Mesodermal cell (in vitro differentiated cells): ENCODE data around the gene DBP.
A peak's percentile ranks its signal among the peaks of the same experiment; 100 is the strongest.
"Not testable (repeated sequence)": the region's sequence is repeated elsewhere in the genome, so short reads cannot be mapped to it uniquely, and the experiment has no call there.

Experiments
- H3K27ac ChIP-seq: 2 replicates; pipeline ENCODE4 v1.7.0; 2013; ENCODE audit warnings: mild to moderate bottlenecking, low read depth, low read length, moderate library complexity; ENCODE audit not compliant: severe bottlenecking
- H3K36me3 ChIP-seq: 2 replicates; pipeline ENCODE4 v1.7.1; 2013; ENCODE audit warnings: mild to moderate bottlenecking, low read length, moderate library complexity; ENCODE audit not compliant: control insufficient read depth, insufficient read depth
- H3K4me1 ChIP-seq: one replicate; pipeline ENCODE4 v1.7.1; 2013; ENCODE audit warnings: mild to moderate bottlenecking, low read length; ENCODE audit not compliant: insufficient read depth, control insufficient read depth, poor library complexity, severe bottlenecking
- H3K4me3 ChIP-seq: 2 replicates; pipeline ENCODE4 v1.7.0; 2013; ENCODE audit warnings: low read length, control low read depth, mild to moderate bottlenecking; ENCODE audit not compliant: insufficient read depth, poor library complexity, severe bottlenecking; ENCODE audit errors: extremely low read depth
- H3K9me3 ChIP-seq: 2 replicates; pipeline ENCODE4 v1.7.1; 2013; ENCODE audit warnings: mild to moderate bottlenecking, low read length, moderate library complexity; ENCODE audit not compliant: control insufficient read depth
- WGBS, 2 experiments: methylation state at CpG; one replicate each; pipeline ENCODE4 v1.1.5; 2013; ENCODE audit warnings: missing lambda C conversion rate in 2 of 2; ENCODE audit not compliant: insufficient coverage in 2 of 2; 5-methylcytosine and 5-hydroxymethylcytosine counted together

DBP gene

GRCh38 chr19:48665786-48666185 is 28.6 kb upstream of the DBP start:
- WGBS, 2 experiments = 93 to 97% methylated on average over 4 to 5 of the region's 6 CpGs
- H3K4me3 ChIP-seq = no peak overlapping the region
- H3K4me1 ChIP-seq = peaks cover 17% of the 10 kb centered on the region
- H3K27ac ChIP-seq = no peak overlapping the region
- peaks cover 5% of the 10 kb centered on the region for H3K9me3 ChIP-seq
- no peaks in the 10 kb centered on the region for H3K36me3 ChIP-seq

GRCh38 chr19:48664476-48664875 is 27.3 kb upstream of the DBP start:
- no peaks in the 10 kb centered on the region for H3K36me3 ChIP-seq
- H3K27ac ChIP-seq = no peak overlapping the region
- no peak overlapping the region for H3K4me3 ChIP-seq
- H3K9me3 ChIP-seq = peaks cover 5% of the 10 kb centered on the region
- H3K4me1 ChIP-seq = peaks cover 17% of the 10 kb centered on the region
- WGBS, 2 experiments = 87 to 90% methylated on average over 13 of the region's 14 CpGs

DNA sequence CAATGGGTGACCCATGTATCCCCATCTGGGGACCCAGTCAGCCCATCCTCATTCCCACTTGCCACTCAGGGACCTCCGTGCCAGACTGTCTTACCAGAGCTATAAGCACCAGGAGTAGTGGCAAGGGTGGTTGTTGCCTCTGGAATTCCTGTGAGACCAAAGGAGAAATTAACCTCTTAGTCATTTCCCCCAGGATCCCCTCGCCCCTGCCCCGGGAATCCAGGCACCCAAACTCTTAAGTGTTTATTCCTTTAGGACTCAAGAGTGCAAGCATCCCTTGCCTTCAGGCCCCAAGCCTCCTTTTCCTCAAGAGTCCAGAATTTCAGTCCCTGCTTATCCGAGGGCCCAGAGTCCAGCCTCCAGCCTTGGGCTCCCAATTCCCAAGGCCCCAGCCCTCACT is 26.5 kb upstream of the DBP start:
- WGBS, 2 experiments = 84 to 89% methylated on average over 3 to 4 of the region's 4 CpGs
- peak overlapping the region; percentile 6 for H3K27ac ChIP-seq

GRCh38 chr19:48661711-48662090 is 24.5 kb upstream of the DBP start:
- H3K27ac ChIP-seq = no peak overlapping the region
- H3K4me3 ChIP-seq = no peak overlapping the region
- no peaks in the 10 kb centered on the region for H3K36me3 ChIP-seq
- H3K9me3 ChIP-seq = peaks cover 5% of the 10 kb centered on the region
- peaks cover 14% of the 10 kb centered on the region for H3K4me1 ChIP-seq
- 96 to 97% methylated on average over 43 to 50 of the region's 50 CpGs for WGBS, 2 experiments

More for the DNA sequence above, 26.5 kb upstream of the DBP start:
- Histone ChIP-seq H3K36me3 (no peaks in the 10 kb centered on the region), H3K4me1 (peaks cover 17% of the 10 kb centered on the region), H3K9me3 (peaks cover 5% of the 10 kb centered on the region), H3K4me3 (no peak overlapping the region)

DNA sequence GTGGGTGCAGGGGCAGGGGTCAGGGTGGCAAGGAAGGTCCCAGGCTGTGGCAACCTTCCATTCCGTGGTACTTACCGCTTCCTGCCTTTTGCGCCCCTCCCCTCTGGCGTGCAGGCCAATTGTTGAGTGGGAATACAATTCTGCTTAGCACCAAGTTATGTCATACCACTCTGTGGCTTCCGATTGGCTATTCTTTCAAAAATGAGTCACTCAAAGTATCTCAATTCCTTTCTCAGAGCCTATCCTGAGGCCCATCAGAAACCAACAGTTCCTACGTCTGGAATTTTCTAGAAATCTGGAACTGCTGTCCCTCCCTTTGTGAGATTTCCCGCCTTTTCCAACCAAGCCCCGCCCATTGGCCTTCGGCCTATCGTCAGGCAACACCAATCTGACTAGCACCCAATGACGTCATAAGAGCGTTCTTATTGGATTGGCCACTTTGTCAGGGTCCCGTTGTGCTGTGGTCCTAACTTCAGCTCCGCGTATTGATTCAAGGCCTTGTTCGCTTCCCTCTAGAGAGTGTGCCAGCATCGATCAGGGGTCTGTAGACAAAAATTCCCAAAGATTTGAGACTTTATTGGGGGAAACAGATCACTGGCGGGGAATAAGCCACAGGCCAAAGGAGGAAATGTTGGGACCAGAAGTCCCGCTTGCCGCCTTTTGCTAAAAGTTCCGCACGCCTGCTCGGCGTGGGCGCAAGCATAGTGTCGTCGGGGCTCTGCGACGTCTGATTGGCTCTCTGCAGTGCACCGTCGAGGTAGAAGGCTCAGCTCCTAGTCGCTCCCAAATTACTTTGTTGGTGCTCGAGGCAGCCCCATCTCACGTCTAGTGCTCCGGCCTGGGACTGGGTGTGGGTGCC is 23.9 kb upstream of the DBP start:
- 94% methylated on average over 34 to 35 of the region's 35 CpGs for WGBS, 2 experiments
- no peaks in the 10 kb centered on the region for H3K36me3 ChIP-seq
- no peak overlapping the region for H3K27ac ChIP-seq
- peaks cover 5% of the 10 kb centered on the region for H3K9me3 ChIP-seq
- no peak overlapping the region for H3K4me3 ChIP-seq
- H3K4me1 ChIP-seq = peaks cover 13% of the 10 kb centered on the region

DNA sequence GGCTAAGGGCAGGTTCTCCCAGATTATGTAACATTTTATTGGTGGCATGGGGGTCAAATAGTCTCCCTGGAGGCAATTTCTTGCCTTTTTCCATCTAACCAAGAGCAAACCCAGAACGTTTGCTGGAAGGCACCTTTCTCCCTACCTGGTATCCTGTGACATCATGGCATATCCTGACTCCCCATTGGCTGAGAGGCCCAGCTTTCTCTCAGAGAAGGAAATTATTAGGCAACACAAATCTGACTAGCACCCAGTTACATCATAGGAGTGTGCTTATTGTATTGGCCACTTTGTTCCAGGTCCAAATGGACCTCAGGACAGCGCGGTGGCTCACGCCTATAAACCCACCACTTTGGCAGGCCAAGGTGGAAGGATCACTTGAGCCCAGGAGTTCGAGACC is 22.6 kb upstream of the DBP start:
- Histone ChIP-seq H3K27ac (no peak overlapping the region), H3K9me3 (peaks cover 5% of the 10 kb centered on the region), H3K36me3 (no peaks in the 10 kb centered on the region), H3K4me3 (no peak overlapping the region), H3K4me1 (peaks cover 13% of the 10 kb centered on the region)
- 76 to 92% methylated on average over 5 of the region's 5 CpGs for WGBS, 2 experiments

DNA sequence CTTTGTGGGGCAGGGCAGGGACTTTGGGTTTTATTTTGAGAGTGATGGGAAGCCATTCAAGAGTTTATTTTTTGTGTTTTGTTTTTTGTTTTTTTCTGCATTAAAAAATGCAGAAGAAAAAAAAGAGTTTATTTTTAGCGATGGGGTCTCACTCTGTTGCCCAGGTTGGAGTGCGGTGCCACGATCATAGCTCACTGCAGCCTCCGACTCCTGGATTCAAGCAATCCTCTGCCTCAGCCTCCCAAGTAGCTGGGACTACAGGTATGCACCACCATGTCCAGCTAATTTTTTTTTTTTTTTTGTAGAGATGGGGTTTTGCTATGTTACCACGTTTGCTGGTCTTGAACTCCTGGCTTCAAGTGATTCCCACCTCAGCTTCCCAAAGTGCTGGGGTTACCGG is 21.3 kb upstream of the DBP start:
- WGBS, 2 experiments = 86 to 93% methylated on average over 5 of the region's 6 CpGs
- H3K36me3 ChIP-seq = no peaks in the 10 kb centered on the region
- no peak overlapping the region for H3K27ac ChIP-seq
- peaks cover 3% of the 10 kb centered on the region for H3K4me1 ChIP-seq
- peaks cover 5% of the 10 kb centered on the region for H3K9me3 ChIP-seq
- H3K4me3 ChIP-seq = no peak overlapping the region

GRCh38 chr19:48657828-48658227 is 20.6 kb upstream of the DBP start:
- H3K27ac ChIP-seq, H3K4me3 ChIP-seq, H3K4me1 ChIP-seq, H3K9me3 ChIP-seq, H3K36me3 ChIP-seq: not testable (repeated sequence)
- 82% methylated on average over 3 of the region's 5 CpGs; no CpG with 5 or more reads in 1 of the 2 experiments for WGBS, 2 experiments

GRCh38 chr19:48656840-48657474 is 19.8 kb upstream of the DBP start:
- Histone ChIP-seq H3K27ac (no peak overlapping the region), H3K36me3 (no peaks in the 10 kb centered on the region)
- 44 to 46% methylated on average over 11 to 14 of the region's 16 CpGs for WGBS, 2 experiments

DNA sequence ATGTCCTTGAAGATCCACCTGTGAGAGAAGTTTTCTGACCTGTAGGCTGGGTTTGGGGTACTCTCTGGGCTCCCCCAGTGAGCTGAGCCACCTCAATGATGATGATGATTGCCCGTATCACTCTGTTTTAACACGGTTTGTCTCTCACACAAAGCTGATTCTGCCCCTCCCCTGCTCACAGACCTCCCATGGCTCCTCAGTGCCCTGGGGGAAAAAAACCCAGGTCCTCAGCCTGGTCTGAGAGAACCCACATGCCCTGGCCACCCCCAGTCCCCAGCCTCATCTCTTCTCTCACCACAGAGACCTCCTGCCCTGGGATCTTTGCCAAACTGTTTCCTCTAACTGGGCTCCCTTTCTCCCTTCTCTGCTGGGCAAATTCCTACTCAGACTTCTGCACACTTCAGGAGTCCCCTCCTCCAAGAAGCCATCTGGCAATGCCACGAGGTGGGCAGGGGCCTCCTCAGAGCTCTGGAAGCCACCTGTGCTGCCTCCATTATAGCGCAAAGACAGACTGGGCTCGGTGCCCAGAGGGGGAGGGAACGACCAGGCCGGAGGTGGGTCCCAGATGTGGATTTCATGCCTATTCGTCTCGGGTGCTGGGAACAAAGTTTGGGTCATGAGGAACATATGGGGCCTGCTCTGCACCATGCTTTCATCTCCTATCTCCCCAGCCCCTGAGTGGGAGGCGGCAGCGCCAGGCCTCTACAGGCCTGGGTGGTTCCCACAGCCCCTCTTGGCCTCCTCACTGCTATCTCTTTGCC is 17.3 kb upstream of the DBP start:
- Histone ChIP-seq H3K27ac (no peak overlapping the region), H3K4me1 (no peaks in the 10 kb centered on the region), H3K36me3 (no peaks in the 10 kb centered on the region), H3K9me3 (no peaks in the 10 kb centered on the region), H3K4me3 (no peak overlapping the region)
- 76 to 80% methylated on average over 6 to 8 of the region's 11 CpGs for WGBS, 2 experiments

More at GRCh38 chr19:48656840-48657474, 19.8 kb upstream of the DBP start:
- no peak overlapping the region for H3K4me3 ChIP-seq
- H3K9me3 ChIP-seq = peaks cover 5% of the 10 kb centered on the region
- H3K4me1 ChIP-seq = no peaks in the 10 kb centered on the region
